Right ventricle myocardium superior (tissue), 1 donor: ENCODE data around the gene PDLIM4. TPM values are rescaled to one million over a fixed set of nuclear protein-coding genes. Genes with fewer than 3 reads are reported as not detected.
A peak's percentile ranks its signal among the peaks of the same experiment; 100 is the strongest.

Experiments used
- ATAC-seq: fragments of 200-7000 bp; cut with Tn5 transposase; one replicate; pipeline ENCODE4 v1.9.1; 2020; ENCODE audit warnings: mild to moderate bottlenecking; ENCODE audit not compliant: poor library complexity
- DNase-seq: peaks from one replicate; pipeline ENCODE4 v3.0.0-alpha.2; 2020
- intact Hi-C: fragments of 100-400 bp; cut with DNase I; formaldehyde crosslinking; loops from one replicate; pipeline ENCODE4 v1.11.2; 2022
- total RNA-seq: library from RNA; stranded (reverse); fragmentation: NEBNext Ultra II Directional; extraction: Animal tissue kit (Norgen Biotek cat#: 25700); gene quantifications from one replicate; pipeline ENCODE4 v1.2.1, GENCODE V29; 2021
- donor health status: DM: no; HTN: yes; CAD: no; lungs with severe emphysema.

Gene PDLIM4
- total RNA-seq, 1 donor from 2014 or later: 5.2 TPM

- ATAC-seq: peak; percentile 9
- DNase-seq: peak; percentile 79
- intact Hi-C loops: no loop called here
Measured at GRCh38 chr5:132225165-132226032, 32.1 kb upstream of the PDLIM4 start.

DNA sequence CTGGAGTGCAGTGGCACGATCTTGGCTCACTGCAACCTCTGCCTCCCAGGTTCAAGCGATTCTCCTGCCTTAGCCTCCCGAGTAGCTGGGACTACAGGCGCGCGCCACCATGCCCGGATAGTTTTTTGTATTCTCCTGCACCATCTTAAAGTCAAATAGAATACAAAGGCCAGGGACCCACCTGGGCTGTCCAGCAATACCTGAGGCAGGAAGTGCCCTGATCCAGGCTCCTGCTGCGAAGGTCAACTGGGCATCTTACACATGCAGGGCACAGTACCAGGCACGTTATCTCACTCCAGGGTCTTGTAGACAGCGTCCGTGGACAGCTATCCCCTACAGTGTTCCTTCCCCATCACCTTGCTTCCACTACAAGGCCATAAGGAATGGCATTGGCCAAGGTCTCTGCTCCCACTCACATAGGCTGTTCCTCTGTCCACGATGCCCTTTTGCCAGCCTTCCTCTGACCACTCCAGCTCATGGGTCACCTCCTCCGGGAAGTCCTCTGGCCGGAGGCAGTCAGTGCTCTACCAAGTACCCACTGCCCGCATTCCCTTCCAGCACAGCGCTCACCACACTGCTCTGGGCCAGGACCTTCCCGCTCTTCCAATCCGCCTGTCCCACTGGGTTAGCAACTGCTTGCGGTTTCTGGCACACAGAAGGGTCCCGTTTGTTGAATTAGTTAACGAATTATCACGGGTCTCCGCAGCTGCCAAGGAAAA, 30.8 kb upstream of the PDLIM4 start:
- ATAC-seq (peak; percentile 18), DNase-seq (peak; percentile 52)
- intact Hi-C loops: no loop called here

- ATAC-seq: no peak
- DNase-seq: no peak
- intact Hi-C loops: no loop called here
Measured at GRCh38 chr5:132227235-132227484, 30.3 kb upstream of the PDLIM4 start.

GRCh38 chr5:132227485-132228240, 29.8 kb upstream of the PDLIM4 start, which contains the start of gene P4HA2:
Gene P4HA2 (minus strand): TSS chr5:132227853. CDS start chr5:132218626, 9,227 bp downstream.
- ATAC-seq (peak; percentile 91), DNase-seq (peak; percentile 91)
- intact Hi-C loops: no loop called here

GRCh38 chr5:132228241-132229035, 29.1 kb upstream of the PDLIM4 start:
- ATAC-seq: no peak
- no peak for DNase-seq
- intact Hi-C loops: no loop called here

DNA sequence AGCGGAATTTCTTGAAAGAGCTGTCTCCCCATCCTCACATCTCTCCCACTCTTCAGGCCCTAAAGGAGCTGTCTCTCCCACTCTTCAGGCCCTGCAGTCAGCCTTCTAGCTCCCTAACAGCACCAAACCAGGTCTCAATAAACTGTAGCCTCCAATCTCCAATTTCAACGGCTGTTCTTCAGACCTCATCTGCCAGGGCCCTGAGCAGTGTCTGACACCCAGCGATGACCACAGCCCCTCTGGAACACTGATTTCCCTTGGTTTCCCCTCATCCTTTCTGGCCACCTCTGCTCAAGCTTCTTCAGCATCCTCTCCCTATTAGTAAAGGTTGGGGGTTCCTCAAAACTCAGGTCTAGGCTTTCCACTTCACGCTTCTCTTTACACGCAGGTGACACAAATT, 28.3 kb upstream of the PDLIM4 start:
- no peak for DNase-seq
- ATAC-seq: no peak
- intact Hi-C loops: no loop called here

- DNase-seq: no peak
- no peak for ATAC-seq
- intact Hi-C loops: no loop called here
Measured at GRCh38 chr5:132230871-132231270, 26.6 kb upstream of the PDLIM4 start.

DNA sequence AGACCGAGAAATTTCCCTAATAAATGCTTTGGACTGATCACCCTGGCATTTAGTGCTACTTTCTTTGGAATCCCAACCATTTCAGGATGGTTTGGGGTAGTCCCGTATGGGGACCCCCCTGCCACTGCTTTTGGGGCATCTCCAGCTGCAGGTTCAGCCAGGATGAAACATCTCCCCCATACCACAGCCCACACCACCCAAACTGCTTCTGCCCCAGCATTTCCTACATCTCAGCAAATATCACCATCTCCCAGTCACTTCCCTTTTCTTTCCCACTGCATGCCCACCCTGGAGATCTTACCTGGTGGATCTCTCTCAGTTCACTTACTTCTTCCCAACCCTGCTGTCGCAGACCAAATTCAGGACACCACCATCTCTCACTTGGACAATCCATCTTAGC, 25.0 kb upstream of the PDLIM4 start:
- DNase-seq (no peak), ATAC-seq (no peak)
- intact Hi-C loops: no loop called here

- DNase-seq (no peak), ATAC-seq (no peak)
- intact Hi-C loops: no loop called here
Measured at GRCh38 chr5:132233081-132233480, 24.4 kb upstream of the PDLIM4 start.

GRCh38 chr5:132233811-132234683, 23.4 kb upstream of the PDLIM4 start:
- ATAC-seq (no peak), DNase-seq (no peak)
- intact Hi-C loops: no loop called here

GRCh38 chr5:132234684-132235062, 22.8 kb upstream of the PDLIM4 start:
- ATAC-seq (no peak), DNase-seq (no peak)
- intact Hi-C loops: no loop called here

DNA sequence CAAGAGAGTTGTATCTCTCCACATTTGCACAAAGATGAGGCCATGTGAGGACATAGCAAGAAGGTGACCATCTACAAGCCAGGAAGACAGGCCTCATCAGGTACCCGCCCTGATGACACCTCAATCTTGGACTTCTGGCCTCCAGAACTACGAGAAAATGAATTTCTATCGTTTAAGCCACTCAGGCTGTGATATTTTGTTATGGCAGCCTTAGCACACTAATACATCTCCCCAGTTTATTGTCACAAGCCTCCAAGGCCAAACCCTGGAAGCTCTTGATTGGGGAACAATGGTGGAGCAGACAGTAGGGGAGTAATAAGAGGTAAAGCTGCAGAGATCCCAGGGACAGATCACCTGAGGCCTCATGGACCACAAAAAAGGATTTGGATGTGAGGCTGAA, 22.2 kb upstream of the PDLIM4 start:
- intact Hi-C loops: no loop called here
- no peak for DNase-seq
- ATAC-seq: no peak

DNA sequence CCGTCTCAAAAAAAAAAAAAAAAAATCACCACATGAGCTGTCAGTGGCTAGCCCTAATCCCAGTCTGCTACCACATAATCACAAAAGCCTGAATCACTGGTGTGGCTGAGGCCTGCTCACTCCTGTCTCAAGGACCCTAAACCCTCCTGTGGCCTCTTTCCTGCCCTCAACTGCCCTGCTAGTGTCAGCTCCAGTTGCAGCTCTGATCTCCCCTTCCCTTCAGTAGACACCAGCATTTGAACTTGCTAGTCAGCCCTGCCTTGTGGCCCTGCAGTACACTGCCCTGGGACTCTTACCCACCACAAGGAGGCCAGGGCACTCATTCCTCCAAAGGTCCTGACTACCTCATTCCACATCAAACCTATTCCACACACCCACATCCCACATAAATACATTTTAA, 20.4 kb upstream of the PDLIM4 start:
- ATAC-seq (no peak), DNase-seq (no peak)
- intact Hi-C loops: no loop called here

DNA sequence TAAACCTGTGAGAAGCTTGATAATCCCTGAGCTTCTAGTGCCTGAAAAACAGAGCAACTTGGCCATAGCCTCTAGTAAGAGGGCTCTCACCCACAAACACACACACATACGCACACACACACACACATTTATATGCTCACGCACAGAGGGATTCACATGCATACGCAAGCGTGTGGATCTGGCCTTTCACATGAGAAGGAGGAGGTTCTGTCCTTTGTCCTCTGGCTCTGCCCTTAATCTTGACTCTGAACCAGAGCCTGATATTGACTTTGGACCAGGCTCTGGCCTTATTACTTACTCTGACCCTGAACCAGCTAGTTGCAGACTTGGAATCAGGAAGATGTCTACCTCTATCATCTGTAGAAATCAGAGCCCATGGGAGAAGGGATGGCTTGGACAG, 19.8 kb upstream of the PDLIM4 start:
- intact Hi-C loops: no loop called here
- no peak for ATAC-seq
- no peak for DNase-seq

DNA sequence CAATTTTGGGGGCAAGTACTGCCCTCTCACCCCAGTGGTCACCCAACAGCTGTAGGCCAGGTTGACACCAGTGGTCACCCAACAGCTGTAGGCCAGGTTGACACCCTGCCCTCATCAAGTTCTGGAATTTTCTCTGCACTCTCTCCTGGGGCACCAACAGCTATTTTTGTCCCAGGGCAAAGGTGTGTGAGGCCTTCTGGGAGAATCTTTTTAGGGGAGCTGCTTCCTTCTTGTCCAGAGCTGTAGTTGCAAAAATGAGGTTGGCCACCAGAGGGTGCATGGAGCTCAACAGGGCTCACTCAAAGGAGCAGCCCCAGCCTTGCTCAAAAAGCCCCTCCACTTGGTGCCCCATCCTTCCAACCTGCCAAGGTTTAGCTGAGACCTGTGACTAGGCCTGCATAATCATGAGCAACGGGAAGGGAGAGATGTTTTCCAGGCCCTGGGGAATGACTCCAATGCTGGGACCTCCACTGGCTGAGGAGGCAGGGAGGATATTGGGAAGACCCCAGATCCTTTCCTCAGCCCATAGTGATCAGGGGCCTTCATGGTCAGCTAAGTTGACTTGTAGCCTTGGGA, 19.2 kb upstream of the PDLIM4 start:
- intact Hi-C loops: no loop called here
- DNase-seq (peak; percentile 77), ATAC-seq (peak; percentile 89)

- DNase-seq (no peak), ATAC-seq (no peak)
- intact Hi-C loops: no loop called here
Measured at GRCh38 chr5:132238901-132239500, 18.5 kb upstream of the PDLIM4 start.

DNA sequence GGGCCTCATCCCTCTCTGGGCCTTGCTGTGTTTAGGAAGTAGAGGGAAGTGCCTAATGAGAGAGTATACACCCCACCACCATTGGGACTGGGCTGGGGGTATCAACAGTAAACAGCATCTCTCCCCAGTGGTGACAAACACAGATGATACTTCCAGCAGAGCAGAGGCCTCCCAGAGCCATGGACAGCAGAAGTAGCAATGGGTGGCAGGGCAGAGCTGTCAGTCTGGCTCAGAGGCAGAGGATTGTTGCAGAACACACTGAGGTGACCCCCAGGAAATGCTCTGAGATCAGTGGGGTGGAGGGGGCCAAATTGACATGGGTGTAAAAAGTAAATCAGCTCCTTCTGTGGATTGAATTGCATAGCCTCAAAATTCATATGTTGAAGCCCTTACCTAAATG, 17.7 kb upstream of the PDLIM4 start:
- DNase-seq: no peak
- no peak for ATAC-seq
- intact Hi-C loops: no loop called here
